GM21367 (cell line): ENCODE data around the gene PFDN2.
"Not testable (repeated sequence)": the region's sequence is repeated elsewhere in the genome, so short reads cannot be mapped to it uniquely, and the experiment has no call there.

Experiments
- ATAC-seq: cut with Tn5 transposase; IDR thresholded peaks from one replicate; pipeline ENCODE4 v1.9.1; 2021; ENCODE audit not compliant: unreplicated experiment

The PFDN2 gene

DNA sequence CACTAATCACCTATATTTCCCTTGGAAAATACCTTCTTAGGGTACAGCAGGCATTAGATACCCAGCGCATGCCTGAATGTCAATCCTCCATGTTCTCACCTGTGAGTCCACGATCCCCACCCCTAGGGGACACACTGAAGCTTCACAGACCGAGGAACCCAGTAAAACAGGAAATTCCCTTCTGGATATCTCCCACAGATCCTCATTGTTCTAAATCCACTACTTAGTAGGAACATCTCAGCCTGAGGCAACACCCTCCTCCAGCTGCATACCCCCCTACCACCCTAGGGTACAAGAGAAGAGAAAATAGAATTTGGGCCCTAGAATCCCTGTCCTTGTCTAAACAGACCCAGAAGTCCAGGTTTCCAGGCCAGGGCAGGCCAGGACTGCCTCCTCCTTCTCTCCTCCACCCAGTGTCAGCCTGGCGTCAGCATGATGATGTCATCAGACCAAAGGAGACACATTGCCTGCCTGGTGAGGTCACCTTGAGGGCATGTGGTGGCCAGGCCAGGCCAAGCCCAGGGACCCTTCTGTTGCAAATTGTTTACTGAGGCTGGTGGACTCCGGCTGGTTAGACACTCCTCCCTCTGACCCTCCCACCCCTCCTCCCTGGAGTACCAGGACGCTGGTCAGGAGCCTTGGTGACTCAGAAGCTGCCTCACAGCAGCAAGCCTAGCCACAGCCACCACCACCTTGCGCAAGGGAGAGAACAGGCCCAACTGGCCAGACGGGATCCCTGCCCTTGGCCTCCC is 34.7 kb downstream of the PFDN2 start:
- no peak for ATAC-seq

DNA sequence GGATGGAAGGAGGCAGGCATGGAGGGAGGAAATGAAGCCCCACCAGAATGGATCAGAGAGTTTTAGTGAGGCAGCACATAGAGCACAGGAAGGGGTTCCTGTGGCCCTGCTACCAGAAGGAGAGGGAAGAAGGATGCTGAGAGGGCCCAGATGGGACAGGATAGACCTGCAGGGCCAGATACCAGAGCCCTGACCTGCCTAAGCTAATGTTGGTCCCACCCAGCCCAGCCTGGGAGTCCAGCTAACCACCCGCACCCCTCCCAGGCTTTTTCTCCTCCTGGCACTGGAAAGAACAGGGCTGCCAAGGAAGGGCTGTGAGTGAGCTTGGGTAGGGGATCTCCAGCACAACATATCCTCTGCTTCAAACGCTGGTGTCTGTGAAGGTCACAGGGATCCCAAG is 35.4 kb downstream of the PFDN2 start:
- ATAC-seq = no peak

DNA sequence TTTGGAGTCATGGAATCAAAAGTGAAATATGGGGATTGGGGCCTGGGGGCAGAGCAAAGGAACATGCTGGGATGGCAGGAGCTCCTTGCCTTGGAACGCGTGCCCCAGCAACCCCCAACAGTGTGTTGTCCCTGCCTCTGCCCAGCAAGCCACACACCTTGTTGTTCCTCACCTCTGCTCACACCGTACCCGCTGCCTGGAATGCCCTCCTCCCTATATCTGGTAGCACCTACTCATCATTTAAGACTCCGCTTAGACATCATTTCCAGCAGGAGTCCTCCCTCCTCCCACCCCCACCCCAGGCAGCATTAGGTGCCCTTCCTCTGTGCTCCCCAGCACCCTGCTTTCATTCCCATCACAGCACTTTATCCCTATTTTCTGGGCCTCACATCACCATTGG is 36.3 kb downstream of the PFDN2 start:
- ATAC-seq = no peak

DNA sequence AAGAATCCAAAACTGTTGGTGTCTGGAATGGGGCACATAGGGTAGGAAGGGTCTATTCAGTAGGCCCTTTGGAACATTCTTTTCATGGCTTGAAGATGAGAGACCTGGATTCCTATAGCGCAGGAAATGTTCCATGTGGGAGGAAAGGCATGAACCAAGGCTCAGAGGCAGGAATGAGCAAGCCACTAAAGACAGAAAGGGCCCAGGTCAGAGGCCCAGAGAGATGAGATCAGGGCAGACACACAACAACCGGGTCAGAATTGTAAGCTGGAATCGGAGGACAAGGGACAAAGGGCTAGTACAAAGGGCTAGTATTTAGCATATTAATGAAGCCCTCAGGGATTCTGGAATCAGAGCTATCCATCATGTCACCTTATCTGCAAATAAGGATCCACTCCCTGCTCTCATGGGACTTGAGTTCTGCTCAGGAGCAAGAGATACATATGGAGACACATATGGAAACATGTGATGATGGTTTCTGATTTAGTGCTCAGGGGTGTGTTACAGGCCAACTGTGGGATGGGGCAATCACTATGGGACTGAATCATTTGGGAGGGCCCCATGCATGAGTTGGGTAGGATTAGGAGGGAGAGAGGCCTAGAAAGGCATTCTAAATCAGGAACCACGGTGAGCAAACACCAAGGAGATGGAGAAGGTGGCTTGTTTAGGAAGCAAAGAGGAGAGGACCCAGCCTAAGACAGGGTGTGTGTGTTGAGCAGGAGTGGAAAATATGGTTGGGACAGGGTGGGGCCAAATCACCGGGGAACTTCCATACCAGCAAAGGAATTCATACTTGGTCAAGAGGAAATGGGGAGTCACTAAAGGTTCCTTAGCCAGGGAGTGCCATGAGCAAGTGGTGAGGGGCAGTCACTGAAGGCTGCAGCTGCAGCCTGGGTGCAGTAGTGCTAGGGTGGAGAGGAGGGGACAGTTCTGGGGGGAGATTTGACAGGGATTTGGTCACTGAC is 37.1 kb downstream of the PFDN2 start:
- no peak for ATAC-seq

DNA sequence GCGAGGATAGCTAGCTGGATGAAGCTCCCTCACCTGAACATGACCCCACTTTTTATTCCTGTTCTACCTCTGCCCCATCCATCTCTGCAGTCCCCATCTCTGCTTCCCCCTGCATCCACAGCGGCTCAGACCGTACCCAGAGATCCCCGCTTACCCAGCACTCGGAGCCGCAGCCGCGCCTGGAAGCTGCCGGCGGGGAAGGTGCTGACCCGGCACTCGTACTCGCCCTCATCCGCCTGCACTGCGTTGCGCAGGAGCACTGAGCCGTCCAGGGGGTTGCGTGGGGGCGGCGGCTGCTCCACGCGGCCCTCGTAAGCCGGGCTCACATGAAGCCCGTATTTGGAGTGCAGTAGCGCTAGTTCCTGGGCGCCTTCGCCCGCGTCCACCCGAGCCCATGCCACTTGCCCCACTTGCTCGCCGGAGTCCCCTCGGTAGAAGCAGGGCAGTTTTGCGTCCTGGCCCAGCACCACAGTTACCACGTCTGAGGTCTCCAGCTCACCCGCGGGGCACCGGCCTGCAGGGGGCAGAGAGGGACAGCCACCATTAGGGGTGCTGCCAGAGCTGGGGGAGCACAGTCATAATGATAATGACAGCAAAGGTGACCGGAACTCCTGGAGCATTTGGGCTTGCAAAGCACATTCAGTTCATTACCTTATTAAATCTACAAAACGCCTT is 38.3 kb downstream of the PFDN2 start:
- no peak for ATAC-seq

DNA sequence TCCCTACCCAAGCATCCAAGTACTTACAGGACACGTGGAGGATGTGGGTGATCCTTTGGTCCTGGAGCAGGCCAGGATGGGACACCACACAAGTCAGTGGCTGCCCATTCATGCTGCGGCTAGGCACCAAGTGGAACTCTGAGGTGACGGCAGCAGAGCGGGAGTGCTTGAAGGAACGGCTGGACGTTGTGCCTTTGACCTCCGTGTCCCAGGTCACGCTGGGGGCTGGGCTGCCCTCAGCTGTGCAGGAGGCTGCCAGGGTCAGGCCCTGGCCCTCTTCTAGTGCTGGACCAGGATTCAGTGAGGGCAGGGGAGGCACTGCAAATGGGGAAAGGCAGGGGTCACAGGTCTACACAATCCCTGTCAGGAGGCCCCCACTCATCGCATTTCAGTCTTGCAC is 40.4 kb downstream of the PFDN2 start:
- ATAC-seq = no peak

DNA sequence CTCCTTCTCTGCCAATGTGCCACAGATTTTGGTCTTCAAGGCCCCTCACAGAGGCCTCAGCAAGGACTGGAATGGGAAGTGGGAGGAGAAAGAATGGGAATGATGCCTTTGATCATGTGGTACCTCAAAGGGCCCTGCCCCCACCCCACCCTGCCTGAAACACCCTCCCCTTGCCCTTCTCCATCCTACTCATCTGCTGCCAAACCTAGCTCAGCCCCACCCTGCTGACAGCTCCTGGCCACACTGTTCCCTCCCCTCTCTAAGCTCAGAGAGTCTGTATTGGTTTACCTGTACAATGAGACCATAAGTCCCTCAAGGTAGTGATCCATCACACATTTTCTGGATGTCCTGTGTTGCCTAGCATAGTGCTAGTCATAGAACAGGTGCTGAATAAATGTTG is 41.4 kb downstream of the PFDN2 start:
- ATAC-seq = no peak

DNA sequence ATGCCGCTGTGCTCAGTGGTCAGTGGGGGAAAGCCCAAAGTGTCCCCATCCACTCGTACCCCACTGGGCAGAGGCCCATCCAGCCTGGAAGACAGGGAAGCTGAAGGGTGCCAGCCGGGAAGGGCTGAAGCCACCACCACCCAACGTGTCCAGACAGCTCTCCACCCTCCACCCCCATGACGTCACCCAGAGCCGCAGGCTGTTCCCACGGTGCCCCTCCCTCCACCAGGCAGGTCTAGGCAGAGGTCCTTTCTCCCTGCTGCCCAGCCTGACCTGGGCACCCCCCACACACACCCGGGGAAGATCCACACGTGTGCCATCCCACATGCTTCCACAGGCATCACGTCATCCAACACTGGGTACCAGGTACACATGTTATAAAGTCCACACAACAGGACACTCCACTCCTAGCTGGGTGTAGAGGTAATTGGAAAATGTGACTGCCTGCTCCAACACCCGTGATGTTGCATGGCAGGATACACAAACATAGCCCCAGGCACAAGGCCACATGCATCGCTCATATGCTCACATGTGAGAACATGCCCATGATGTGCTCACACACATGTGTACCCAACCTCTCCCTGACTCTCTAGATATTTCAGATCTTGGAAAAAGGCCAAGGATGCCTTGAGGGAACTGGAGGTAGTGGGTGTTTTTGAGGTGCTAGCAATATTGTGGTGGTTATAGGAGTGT is 43.0 kb downstream of the PFDN2 start:
- no peak for ATAC-seq

DNA sequence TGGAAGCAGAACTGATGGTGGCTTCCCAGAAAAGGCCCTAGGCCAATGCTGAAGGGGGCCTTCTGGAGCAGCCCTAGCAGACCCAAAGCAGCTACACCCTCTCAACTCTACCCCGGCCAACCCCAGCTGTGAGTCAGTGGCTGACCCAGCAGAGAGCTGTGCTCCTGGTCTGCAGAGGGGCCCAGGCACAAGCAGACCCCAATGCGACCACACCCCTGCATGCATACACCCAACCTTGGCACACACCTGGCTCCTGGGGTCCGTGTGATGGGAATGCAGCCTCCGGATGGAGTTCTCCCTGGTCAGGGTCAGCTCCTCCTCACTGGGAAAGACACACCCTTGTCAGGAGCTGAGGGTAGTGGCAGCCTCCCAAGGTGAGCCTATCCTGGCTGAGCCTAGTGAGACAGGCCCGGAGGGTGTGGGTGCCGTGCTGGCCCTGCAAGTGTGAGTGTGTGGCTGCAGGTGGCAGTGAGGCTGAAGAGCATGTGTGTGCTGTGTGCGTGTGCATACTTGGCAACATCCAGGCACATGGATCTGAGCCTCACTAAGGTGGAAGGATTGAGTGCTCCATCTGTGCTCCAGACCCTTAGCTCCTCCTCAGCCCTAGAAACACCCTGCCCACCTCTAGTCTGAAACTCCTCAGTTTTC is 44.2 kb downstream of the PFDN2 start:
- no peak for ATAC-seq

DNA sequence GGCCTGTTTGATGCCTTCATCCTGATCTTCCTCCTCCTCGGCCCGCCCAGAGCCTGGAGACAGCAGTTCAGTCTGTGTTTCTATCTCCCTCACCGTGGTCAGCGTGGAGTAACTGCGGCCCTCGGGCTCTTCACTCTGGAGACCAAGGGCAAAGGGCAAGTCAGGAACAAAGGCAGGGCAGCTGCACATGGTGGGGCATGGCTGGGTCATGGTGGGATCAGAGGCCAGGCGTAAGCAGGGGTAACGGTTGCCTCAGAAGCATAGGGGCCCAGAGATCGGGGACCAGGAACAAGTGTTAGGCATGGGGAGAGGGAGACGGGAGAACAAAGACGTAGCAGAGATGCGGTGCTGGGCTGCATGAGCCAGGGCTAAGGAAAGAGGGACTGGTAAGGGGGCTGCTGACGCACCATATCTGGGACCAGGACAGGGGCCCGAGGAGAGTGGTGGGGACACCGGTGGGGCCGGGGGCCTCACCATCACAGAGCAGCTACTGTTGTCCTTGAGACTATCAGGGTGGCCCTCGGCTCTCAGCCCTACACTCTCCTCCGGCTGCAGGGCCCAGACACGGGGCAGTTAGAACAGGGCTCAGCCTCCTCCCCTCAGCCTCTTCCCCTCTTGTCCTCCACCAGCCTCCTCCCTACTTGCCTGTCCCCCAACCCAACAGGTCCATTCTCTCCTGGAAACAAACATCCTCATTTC is 44.9 kb downstream of the PFDN2 start:
- no peak for ATAC-seq

DNA sequence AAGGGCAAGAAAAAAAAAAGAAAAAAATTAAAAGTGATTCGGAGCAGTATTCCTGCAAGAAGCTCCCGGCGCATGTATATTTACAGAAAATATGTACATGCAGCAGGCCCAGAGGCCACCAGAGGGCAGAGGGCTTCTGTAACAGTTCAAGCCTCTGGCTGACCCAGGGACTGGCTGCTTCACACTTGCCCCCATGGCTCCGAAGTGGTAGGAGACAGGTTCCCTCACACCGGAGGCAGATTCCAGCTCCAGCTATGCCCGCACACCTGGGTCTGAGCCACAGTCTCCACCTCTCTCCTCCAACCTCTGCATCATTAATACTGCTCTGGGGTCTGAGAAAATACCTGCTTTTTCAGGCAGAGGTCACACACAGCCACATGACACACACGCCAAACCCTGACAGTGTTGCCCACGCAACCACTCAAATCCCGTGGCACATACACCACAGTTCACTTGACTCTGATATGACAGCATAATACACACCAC is 45.9 kb downstream of the PFDN2 start:
- no peak for ATAC-seq

DNA sequence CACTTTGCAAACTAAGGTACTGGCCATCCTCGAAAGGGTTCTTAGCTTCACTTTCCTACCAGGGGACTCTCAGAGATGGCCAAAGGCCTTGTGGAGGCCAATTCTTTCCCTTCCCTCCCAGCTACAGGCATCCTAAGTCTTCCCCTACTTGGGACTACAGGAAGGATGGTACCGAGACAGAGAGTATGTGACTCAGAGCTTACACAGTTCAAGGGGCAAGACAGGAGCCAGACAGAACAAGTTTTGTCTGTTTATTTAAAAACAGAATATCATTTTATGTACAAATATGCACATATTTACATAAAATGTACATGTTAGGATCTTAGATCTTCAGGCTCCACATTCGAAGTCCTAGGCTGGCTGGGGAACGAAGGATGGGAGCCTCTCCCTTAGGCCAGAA is 47.1 kb downstream of the PFDN2 start:
- no peak for ATAC-seq

DNA sequence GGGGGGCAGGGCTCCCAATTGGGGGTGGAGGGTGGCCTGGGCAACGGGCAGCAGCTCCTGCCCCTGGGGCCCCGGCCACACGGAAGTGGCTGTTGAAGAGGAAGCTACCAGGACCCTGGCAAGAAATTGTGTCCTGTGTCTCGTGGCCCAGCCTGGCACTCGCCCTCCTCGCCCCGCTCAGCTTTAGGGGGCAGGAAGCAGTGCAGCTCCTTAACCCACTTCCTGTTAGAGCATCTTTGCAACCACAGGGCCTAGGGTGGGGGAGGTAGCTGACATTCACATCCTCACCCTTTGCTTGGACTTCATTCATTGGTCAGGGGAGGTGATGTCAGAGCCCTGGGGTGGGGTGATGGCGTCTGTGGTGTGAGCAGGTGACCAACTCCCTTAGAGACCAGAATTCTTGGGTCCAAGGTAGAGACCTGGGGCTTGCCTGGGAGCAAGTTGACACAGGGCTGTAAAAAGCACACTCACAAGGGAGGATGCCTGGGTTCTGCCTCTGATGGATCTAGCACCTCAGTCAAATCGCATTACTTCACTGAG is 48.0 kb downstream of the PFDN2 start, which contains the start of gene ARHGAP30:
Gene ARHGAP30 (minus strand): TSS at position 161 of the 540 bp plus-strand sequence. CDS start 267 bp downstream, outside the sequence.
- ATAC-seq = peak; percentile 78

DNA sequence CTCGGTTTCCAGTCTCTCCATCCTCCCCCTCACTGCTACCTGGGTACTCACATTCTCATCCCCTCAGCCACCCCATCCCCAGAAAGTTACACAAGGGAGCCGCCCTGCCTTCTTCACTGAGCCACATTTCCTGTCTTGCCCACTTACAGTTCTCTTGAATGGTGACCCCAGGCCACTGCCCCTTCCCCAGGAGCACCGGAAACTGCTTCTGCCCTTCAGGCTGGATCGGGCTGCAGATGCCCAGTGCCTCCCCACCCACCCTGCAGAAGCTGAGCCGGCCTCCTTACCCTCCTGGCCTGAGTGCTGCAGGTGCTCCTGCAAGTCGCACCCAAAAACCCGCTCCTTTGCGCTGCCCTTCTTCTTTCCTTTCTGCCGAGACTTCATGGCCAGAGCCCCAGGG is 48.6 kb downstream of the PFDN2 start:
- ATAC-seq = no peak

DNA sequence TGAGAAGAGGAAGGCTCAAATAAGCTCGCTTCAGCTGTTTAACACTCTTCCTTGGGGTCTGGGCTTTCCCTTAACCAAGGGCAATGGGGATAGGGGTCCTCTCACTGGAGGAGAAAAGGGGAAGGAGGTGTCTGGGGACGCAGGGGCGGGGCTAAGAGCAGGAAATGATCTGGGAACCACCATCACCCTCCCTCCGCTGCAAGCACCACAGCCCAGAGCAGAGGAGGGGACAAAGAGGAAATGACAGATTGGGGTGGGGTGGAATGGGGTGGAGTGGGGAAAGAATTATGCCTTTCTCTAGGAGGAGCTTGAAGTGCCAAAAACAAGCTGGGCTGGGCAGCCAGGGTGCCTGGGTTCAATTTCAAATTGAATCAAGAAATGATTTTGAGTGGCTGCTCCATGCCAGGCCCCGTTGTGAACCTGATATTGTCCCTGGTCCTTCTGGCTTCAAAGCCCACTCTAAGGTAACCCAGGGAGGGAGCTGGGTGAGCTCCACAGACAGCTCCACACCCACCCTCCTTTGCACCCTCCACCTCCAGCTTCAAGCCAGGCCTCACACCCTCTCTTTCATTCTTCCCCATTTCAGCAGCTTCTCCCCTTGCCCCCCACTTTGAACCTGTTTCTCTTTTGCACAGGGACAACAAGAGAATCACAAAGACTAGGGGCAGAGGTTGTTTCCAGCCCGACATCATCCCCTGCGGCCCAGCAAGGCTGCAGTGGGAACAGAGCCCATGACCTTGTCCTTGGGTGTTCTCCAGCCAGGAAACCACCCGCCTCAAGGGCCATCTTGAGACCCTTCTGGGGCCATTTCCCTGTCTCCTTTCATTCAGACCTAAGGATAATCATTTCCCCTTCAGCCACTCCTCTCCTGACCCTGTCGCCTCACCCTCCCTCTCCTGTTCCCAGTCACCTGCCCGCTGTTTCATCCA is 49.3 kb downstream of the PFDN2 start:
- peak; percentile 45 for ATAC-seq

DNA sequence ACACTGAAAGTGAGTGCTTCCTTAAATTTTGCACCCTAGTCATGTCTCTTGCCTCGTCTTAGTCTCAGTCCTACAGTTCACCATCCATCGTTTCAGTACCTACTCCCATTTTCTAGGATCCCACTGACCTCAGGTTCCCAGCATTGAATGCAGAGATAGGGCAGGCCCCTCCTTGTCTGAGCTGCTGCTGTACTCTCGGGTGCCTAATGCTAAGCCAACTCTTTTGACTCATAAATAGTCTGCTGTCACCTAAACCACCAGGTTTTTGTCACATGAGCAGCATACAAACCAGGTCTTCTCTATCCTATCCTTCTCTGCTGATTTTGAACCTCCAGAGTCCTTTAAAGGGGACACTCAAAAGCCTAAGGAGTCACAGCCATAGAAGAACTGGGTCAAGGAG is 51.1 kb downstream of the PFDN2 start:
- ATAC-seq = no peak

DNA sequence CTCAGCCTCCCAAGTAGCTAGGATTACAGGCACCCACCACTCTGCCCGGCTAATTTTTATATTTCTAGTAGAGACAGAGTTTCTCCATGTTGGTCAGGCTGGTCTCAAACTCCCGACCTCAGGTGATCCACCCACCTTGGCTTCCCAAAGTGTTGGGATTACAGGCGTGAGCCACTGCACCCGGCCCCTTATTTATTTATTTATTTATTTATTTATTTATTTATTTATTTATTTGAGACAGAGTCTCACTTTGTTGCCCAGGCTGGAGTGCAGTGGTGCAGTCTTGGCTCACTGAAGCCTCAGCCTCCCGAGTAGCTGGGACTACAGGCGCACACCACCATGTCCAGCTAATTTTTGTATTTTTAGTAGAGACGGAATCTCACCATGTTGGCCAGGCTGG is 52.2 kb downstream of the PFDN2 start:
- ATAC-seq = not testable (repeated sequence)

DNA sequence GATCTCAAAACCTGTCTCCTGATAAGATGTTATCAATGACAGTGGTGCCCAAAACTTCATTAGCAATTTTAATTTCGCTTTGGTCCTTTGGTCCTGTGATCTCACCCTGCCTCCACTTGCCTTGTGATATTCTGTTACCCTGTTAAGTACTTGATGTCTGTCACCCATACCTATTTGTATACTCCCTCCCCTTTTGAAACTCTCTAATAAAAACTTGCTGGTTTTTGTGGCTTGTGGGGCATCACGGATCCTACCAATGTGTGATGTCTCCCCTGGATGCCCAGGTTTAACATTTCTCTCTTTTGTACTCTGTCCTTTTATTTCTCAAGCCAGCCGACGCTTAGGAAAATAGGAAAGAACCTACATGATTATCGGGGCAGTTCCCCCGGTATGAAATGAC is 53.9 kb downstream of the PFDN2 start:
- not testable (repeated sequence) for ATAC-seq
